HG03571 (cell line): ENCODE results near the gene PARP12.

Experiments used
- ATAC-seq: cut with Tn5 transposase; IDR thresholded peaks from one replicate; pipeline ENCODE4 v1.9.1; 2021; ENCODE audit not compliant: unreplicated experiment

The PARP12 gene

DNA sequence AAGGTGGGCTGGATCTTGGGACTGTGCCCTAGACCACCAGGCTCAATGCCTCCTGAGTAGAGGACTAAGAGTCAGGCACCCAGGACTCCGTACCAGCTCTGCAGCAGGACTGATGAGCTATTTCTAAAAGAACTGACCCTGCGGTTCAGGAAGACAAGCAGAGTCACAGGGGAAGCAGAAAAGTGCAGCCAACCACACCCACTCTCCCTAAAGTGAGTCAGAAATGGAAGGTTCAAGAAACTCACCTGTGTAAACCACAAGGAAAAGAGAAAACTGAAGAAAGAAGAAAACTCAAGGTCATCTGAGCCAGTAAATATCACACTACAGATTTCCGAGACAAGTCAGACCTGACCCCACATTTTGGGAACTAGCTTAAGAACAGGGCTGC is 2.5 kb downstream of the PARP12 start:
- ATAC-seq = no peak

DNA sequence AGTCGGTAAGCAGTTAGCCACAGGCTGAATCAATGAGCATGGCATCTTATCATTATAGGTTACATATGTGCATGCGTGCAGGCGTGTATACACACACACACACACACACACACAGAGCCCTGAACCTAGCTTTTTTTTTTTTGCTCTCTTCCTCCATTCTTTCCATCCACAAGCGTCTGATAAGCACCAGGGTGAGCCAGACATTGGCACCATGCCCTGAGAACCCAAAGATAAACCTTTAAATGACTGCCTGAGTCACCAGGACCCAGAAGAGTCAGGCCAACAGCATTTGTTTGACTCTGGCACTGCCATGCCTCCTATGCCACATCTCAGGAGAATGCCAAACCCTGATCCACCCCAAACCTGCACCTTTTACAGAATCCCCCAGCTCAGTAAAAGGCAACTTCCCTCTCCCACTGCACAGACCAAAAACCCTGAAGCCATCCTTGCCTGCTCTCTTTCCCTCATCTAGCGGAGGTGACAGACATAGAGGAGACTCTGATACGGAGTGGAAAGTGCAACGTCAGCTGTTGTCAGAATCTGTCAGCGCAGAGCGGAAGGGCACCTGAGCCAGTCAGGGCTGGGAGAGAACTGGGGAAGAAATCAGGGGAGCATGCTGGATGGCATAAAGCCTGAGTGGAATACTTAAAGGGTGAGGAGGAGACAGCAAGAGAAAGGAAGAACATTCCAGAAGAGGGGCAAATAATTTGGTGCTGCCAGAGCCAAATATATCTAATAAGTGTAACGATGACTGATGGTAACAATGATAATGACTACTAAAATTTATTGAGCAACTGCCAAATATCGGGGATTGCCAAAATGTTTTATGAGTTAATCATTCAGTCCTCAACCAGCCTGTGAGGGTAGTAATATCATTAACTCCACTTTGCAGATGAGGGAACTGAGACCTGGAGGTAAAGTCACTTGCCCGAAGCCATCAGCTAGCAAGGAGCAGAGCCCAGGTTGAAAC is 3.2 kb downstream of the PARP12 start:
- ATAC-seq = no peak

DNA sequence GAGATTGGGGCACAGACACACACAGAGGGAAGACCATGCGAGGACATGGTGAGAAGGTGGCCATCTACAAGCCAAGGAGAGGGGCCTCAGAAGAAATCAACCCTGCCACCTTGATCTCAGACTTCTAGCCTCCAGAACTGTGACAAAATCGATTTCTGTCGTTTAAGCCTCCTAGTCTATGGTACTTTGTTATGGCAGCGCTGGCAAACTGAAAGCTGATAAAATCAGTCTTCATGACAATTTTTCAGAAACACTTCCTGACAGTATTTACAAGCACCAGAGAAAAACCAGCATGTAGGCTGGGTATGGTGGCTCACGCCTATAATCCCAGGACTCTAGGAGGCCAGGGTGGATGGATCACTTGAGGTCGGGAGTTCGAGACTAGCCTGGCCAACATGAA is 4.2 kb downstream of the PARP12 start:
- no peak for ATAC-seq

DNA sequence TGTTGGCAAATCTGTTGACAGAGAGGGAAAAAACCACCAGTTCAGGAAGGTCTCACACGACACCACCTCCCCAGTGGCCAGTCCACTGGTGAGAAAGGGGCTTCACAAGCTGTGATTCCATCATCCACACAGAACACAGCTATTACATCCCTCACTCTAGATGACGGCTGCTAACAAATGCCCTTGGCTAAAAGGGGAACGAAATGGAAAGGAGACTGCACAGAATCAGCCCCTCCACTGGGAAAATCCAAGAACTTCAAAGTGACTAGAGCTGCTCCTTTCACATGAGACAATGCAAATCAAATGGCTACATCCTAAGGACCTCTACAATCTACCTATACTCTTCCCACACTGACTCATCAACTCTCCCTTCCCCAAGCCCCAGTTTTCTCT is 5.6 kb downstream of the PARP12 start:
- no peak for ATAC-seq

DNA sequence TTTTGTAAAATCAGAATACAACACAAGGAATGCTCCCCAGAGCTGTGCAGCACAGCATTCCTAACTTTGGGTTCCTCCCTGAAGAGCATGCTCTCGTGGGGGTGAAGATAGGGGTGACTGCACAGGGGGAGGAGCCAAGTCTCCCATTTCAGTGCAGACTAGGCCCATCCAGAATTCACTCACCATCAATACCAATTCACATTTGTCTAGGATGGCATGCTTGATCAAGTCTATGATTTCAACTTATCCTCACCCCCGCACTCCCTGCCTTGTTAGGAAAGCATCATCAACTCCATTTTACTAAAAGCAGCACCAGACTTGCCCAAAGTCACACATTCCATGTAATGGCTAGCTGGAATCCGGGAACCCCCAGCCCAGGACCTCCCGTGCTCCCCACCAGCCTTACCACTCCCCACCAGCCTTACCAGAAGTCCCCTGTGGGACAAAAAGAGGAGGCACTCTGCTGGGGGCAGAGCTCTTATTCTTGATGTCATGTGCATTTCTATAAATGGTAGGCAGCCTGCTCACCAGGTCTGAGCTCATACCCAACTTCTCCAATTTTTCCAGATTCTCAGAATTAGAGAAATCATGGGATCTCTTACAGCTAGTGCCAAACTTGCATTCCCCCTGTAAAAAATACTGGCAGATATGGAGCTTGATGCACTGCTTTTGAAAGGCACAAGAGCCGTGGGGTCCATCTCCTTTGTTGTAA is 6.2 kb downstream of the PARP12 start:
- no peak for ATAC-seq

DNA sequence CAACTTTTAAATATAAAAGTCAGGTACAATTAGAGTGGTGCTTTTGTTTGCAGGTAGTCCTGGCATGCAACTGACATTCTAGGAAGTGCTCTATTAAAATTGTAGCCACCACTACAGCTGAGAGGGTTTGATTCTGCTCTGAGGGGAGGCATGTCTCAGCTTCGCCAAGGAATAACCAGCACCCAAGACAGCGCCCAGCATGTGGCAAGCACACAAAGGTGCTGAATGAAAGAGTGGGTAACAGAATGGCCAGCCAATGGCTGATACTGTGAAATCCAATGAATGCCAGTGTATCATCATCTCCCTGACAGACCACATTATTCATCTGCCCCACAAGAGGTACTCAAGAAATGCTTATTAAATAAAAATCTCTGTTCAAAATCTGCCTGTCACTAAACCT is 6.9 kb downstream of the PARP12 start:
- no peak for ATAC-seq

DNA sequence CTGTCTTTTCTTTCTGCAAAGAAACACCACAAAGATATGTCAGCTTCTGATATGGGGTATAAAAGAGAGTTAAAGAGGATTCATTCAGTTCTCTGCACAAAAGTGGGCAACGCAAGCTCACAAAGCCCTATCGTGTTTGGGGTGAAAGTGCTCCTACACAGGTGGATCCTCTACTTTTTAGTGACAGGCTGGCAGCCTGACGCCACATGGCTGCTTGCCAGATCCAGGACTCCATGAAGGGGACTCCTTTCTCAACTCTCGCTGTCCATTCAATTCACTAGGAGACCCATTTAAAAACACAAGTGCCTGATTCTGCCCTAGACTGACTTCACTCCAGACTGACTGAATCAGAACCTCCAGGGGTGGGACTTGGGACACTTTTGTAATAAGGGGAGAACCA is 8.0 kb downstream of the PARP12 start:
- ATAC-seq = no peak

DNA sequence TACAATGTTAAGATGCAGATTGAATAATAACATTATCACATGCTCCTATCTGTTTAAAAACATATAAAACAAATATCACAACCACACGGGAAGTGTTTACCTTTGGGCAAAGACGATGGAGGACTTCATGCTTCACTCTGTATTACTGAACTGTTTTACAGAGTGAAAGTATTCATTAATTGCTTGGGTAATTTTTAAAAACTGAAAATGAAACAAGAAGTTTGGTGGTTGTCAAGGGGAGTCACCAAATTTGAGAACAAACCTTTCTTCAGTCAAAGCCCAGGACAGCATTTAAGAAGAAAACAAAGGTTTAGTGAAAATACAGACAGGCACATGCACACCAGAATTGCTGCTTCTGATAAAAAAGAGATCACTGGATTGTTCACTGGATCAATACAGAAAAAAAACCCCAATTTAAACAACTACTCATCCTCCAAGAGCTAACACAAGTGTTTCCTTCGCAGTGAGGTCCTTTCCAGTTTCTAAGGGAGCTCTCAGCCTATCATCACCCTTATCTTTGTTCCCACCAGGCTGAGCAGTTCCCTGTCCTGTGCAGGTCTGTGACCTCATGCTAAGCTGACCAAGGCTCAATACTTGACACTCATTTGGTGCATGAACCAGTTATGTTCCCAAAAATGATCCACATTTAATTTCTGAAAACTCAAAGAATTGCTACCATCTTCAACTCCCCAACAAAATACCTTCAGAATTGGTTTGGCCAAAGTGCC is 8.8 kb downstream of the PARP12 start:
- peak; percentile 94 for ATAC-seq

DNA sequence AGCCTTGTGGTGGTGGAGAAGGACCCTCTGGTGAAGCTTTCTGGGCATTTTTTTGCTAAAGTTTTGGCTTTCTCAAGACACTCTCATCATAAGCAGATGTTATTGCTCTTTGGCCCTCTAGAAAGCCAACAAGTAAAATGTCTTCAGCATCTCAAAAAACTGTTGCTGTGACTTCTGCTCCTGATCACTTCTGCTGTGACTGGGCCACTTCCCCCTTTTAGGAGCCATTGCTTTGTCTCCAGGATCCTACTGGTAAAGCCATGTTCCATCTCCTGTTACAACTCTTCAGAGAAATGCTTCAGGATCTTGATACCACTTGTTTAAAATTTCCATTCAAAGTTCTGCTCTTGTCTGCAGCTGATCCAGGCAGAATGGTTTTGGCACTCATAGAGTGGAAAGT is 10.9 kb downstream of the PARP12 start:
- no peak for ATAC-seq

DNA sequence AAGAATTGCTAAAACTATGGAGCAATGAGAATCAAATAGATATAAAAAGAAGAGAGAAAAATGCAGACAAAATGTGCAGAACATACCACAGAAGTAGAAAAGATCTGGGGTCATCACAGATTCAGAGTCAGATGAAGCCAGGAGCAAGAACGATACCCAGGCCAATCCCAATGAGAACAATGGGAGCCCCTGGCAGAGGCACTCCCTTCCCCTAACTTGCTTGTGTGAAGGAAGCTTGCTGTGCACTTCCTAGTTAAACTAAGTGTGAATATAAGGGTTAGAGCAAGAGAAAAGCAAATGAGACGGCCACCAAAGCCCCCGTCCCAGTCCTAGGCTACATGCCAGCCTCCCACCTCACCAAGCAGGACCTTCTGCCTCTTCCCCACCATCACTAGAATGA is 12.7 kb downstream of the PARP12 start:
- ATAC-seq = no peak

DNA sequence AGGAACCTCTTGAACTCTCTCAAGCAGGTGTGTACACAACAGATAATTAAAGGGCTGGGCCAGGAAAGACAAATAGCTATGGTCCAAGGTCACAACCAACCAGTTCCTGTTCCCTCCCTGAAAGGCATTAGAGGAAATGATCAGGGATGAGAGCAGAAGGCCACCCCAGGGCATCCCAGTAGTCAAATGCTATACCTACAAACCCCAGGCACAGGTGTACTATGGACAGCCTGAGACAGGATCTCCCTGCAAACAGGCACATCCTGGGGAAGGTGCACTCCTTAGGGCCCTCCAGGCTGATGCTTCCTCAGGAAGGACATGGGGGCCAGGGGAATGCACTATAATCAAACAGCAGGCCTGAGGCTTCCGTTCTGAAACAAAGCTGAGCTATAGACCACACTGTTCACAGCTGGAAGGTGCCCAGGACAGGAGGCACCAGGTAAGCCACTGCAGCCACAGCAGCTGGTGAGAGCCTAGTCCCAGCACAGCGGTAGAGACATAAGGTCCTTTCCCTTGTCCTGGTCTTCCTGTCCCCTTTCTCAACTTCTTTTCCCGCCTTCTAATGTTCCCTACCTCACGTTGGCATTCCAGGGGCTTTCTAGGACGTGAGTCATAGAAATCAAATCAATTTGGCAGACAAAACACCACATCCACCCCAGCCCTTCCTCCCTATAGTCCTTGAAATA is 13.3 kb downstream of the PARP12 start:
- no peak for ATAC-seq

DNA sequence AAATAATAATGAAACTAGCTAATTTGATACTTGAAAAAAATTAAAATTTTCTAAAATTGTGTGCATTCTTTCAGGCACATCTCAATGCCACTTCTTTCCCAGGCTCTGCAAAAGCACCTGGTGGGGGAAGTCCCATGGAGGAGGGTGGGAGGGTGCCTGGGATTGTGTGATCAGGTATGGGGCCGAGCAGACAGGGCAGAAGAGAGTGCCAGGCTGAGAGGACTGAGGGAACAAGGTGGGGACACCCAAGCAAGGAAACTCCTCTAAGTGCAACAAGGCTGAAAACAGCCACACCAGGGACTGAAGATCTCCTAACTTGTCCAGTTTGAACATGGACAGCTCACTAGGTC is 13.8 kb downstream of the PARP12 start:
- no peak for ATAC-seq

DNA sequence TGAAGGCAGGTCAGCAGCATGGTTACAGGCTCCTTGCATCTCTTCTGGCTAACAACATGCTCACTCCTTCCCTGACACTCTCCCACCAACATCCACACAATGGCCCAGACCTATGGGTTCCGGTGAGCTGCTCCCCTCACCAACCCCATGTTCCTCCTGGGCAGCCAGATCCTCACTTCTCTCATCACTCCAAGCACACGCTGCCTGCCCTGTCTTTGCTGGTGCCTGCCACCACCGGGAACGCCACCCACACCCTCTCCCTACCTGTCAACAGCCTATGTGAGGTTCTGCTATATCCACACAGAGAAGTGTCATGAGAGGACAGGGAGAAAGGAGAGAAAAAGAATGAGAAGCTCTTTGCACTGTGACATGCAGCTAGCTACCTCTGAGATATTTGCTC is 14.6 kb downstream of the PARP12 start:
- no peak for ATAC-seq

DNA sequence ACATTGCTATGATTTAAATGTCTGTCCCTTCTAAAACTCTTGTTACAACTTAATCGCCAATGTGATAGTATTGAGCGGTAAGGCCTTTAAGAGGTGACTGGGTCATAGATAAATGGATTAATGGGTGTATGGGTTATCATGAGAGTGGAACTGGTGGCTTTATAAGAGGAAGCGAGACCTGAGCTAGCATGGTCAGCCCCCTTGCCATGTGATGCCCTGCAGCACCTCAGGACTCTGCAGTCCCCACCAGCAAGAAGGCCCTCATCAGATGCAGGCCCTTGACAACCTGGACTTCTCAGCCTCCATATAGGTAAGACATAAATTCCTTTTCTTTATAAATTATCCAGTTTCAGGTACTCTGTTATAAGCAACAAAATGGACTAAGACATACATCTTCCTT is 15.6 kb downstream of the PARP12 start:
- ATAC-seq = no peak

DNA sequence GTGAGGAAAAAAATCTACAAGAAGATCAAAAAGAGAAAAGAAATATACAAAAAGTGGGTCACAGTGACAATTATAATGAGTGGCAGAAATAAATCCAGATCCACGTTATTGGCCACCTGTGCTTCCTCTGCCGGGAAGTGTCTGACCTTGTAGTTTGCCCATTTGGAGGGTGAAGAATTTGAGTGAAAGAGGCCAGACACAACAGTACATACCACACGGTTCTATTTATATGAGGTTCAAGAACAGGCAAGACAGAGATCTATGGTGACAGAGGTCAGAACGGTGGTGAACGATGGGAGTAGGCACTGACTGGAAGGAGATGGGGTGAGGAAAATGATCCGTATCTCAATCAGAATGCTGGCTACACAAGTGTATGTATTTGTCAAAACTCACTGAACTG is 17.1 kb downstream of the PARP12 start:
- no peak for ATAC-seq

DNA sequence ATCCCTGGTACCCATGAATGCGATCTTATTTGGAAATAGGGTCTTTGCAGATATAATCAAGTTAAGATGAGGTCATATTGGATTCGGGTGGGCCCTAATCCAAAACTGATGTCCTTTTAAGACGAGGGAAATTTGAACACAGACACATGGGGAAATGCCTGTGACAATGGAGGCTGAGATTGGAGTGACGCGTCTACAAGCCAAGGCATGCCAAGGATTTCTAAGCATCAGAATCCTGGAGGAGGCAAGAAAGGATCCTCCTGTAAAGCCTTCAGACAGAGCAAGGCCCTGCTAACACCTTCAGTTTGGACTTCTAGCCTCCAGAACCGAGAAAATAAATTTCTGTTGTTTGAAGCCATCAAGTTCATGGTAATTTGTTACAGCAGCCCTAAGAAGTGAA is 18.5 kb downstream of the PARP12 start:
- no peak for ATAC-seq

DNA sequence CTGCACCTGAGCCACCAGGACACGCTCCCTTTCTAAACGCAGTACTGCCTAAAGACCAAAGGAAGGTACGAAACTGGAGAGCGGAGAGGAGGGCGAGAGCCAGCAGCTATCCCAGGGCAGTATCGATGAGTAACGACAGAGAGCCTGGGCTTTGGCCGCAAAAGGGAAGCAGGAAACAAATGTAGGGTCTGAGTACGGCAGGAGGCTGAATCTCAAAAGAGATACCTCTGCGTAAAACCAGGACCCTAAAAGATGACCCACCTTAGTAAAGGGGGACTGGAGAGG is 20.4 kb downstream of the PARP12 start:
- no peak for ATAC-seq

DNA sequence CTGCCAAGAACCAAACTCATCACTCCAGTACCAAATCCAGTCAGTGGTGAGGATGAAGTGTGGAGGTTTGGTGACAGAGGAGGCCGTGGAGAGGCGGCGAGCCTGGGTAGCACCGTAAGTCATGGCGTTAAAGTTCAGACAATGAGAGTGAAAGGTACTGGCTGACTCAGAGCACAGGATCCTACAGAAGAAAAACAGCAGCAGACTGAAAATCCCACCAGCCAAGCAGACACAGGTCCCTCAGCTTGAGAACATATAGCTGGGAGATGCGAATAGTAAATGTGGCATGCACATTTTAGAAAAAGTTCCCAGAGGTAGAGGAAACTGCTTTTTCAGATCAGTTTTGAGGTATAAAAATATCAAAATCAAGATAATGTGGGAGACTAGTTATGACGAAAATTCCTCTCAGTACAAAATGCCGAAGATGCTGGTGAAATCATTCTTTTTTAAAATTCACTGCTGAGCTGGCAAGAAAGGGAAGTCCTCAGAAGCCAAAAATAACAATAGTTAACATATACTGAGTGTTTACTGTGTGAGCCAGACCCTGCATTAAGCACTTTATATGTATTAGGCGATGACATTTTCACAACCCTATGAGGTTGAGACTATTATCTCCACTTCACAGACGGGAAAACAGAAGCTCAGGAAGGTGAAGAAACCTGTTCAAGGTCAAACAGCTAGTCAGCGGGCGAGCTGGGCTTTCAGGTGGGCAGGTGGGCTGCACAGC is 20.9 kb downstream of the PARP12 start:
- no peak for ATAC-seq

DNA sequence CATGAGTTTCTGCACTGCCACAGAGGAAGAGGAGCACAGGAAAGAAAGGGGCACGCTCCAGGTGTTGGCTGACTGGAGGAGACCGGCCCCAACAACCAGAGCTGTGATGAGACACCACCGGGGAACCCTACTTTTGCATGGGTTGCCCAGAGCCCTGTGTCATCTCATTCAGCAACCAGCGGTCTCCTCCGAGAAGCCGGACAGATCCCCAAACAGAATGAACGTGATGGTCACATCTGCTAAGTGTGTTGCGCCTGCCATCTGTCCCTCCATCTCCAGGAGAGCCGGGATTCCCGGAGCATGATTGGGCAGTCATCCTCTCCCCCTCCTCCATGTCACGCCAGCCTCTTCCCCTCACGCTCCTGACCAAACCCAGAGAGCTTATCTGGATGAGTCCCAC is 22.9 kb downstream of the PARP12 start:
- no peak for ATAC-seq

DNA sequence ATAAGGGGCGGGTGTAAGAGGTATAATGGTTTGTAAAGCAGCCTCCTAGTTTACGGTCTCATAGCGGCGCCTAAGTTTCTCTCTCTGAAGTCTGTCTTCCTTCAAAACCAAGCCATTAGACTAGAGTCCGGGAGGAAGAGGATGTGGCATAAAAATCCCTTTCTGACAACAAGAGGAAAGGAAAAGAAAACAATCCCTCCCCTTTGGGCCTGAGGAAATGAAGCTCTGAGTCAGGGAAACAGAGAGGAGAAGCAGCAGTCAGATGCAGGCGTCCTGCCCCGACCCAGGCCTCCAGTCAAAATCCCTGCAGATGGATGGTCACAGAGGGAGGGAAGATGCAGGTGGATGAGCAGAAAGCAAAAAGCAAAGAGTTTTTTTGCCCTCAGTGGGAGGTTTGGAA is 23.7 kb downstream of the PARP12 start:
- no peak for ATAC-seq
